Breast epithelium (tissue), 3 donors: Measurements from ENCODE around the gene SCT.

Source experiments
- CTCF ChIP-seq, 3 donors: fragments of 450-650 bp; IDR thresholded peaks; one replicate each; pipeline ENCODE4 v1.5.1; 2016 to 2017; ENCODE audit warnings: antibody characterized with exemption in 3 of 3, mild to moderate bottlenecking in 3 of 3, moderate library complexity in 3 of 3
- POLR2A ChIP-seq: fragments of 450-650 bp; IDR thresholded peaks from one replicate; pipeline ENCODE4 v1.6.1; 2016; ENCODE audit warnings: antibody characterized with exemption, mild to moderate bottlenecking, moderate library complexity
- POLR2AphosphoS5 ChIP-seq, 3 donors: sonication (generic); formaldehyde crosslinking; IDR thresholded peaks; one replicate each; pipeline ENCODE4 v1.6.1; 2017; ENCODE audit warnings: antibody characterized with exemption in 3 of 3

GRCh38 chr11:605286-606129 lies 21.5 kb downstream of the SCT start:
- TF ChIP-seq POLR2A (no peak), CTCF (IDR thresholded peaks at IDR 0.05) (no peak), POLR2AphosphoS5 (IDR thresholded peaks at IDR 0.05) (no peak)
